HepG2 (cell line): ENCODE results near the gene CGREF1.

Experiments
- CBX5 ChIP-seq: sonication (generic); formaldehyde crosslinking; IDR thresholded peaks from 2 replicates; pipeline ENCODE4 v1.4.0; 2020; ENCODE audit warnings: missing genetic modification reagents, borderline replicate concordance
- GABPA ChIP-seq, 2 experiments: IDR thresholded peaks; 2 replicates each; pipeline ENCODE4 v1.6.1; 2011 to 2016; ENCODE audit warnings: low read depth in 2 of 2, low read length in 1 of 2, missing biosample characterization in 1 of 2, missing genetic modification characterization in 1 of 2
- NR2C2 ChIP-seq: sonication (generic); formaldehyde crosslinking; IDR thresholded peaks from 2 replicates; pipeline ENCODE4 v1.4.0; 2020; ENCODE audit warnings: missing genetic modification reagents, mild to moderate bottlenecking, moderate library complexity, borderline replicate concordance
- RBM22 ChIP-seq: fragments of 200-400 bp; formaldehyde crosslinking; optimal IDR thresholded peaks from 2 replicates; pipeline ENCODE3; 2017; ENCODE audit warnings: mild to moderate bottlenecking, low read length, moderate library complexity
- SNRNP70 ChIP-seq: fragments of 200-400 bp; formaldehyde crosslinking; IDR thresholded peaks from 2 replicates; pipeline ENCODE4 v1.6.1; 2017; ENCODE audit warnings: mild to moderate bottlenecking, low read depth, low read length, moderate library complexity
- TBP ChIP-seq: sonication (generic); formaldehyde crosslinking; IDR thresholded peaks from 2 replicates; pipeline ENCODE4 v1.5.0; 2020; ENCODE audit warnings: missing genetic modification reagents
- U2AF2 ChIP-seq: fragments of 200-400 bp; formaldehyde crosslinking; IDR thresholded peaks from 2 replicates; pipeline ENCODE4 v1.6.1; 2017; ENCODE audit warnings: low read depth, mild to moderate bottlenecking, low read length
- ZNF232 ChIP-seq: sonication (generic); formaldehyde crosslinking; IDR thresholded peaks from 2 replicates; pipeline ENCODE4 v1.4.0; 2020; ENCODE audit warnings: missing genetic modification reagents, borderline replicate concordance
- ZNF317 ChIP-seq: sonication (generic); formaldehyde crosslinking; IDR thresholded peaks from 2 replicates; pipeline ENCODE4 v1.5.0; 2020; ENCODE audit warnings: mild to moderate bottlenecking, missing genetic modification reagents
- TF ChIP-seq, protein P1 (sequence below): sonication (generic); formaldehyde crosslinking; IDR thresholded peaks from 2 replicates; pipeline ENCODE4 v1.5.0; 2020; ENCODE audit warnings: mild to moderate bottlenecking, missing genetic modification reagents, moderate library complexity
- TF ChIP-seq, protein P2 (sequence below): IDR thresholded peaks from 2 replicates; pipeline ENCODE4 v1.6.1; 2016; ENCODE audit warnings: mild to moderate bottlenecking, missing biosample characterization, missing genetic modification reagents
- TF ChIP-seq, protein P3 (sequence below): fragments of 450-650 bp; IDR thresholded peaks from 2 replicates; pipeline ENCODE4 v1.6.1; 2017; ENCODE audit warnings: mild to moderate bottlenecking

DNA sequence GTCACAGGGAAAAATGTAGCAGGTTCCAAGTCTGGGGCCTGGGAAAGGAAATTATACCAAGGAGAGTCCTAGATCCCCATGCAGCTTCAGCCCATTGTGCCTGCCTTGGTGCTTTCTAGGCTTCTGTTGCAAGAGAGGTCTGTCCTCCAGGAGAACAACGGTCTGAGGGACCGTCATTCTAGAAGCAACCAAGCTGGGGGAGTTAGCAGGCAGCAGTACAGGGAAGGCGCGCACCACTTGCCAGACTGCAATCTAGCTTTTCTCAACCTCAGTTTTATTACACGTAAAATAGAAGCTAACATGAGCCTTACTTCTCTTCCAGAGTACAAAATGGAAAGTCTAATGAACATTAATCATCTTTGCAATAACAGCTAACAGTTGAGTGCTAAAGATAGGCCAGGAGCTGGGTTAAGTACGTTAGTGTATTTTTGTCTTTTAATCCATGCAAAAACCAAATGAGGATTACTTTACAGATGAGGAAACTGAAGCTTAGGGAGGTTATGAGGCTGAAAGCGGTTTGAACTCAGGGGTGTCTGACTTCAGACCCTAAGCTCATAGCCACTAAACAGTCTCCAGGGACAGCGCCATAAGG is 31.8 kb upstream of the CGREF1 start:
- TF ChIP-seq GABPA (IDR thresholded peaks at IDR 0.05; ENCODE audit: low read depth, low read length) (no peak), GABPA (CRISPR knock-in tag; IDR thresholded peaks at IDR 0.05; ENCODE audit: low read depth) (no peak), TBP (no peak), SNRNP70 (no peak), CBX5 (CRISPR knock-in tag) (no peak), NR2C2 (CRISPR knock-in tag) (no peak), ZNF232 (CRISPR knock-in tag) (no peak), ZNF317 (CRISPR knock-in tag) (no peak), U2AF2 (no peak), RBM22 (no peak)
- TF ChIP-seq, protein P1, sequence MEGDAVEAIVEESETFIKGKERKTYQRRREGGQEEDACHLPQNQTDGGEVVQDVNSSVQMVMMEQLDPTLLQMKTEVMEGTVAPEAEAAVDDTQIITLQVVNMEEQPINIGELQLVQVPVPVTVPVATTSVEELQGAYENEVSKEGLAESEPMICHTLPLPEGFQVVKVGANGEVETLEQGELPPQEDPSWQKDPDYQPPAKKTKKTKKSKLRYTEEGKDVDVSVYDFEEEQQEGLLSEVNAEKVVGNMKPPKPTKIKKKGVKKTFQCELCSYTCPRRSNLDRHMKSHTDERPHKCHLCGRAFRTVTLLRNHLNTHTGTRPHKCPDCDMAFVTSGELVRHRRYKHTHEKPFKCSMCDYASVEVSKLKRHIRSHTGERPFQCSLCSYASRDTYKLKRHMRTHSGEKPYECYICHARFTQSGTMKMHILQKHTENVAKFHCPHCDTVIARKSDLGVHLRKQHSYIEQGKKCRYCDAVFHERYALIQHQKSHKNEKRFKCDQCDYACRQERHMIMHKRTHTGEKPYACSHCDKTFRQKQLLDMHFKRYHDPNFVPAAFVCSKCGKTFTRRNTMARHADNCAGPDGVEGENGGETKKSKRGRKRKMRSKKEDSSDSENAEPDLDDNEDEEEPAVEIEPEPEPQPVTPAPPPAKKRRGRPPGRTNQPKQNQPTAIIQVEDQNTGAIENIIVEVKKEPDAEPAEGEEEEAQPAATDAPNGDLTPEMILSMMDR (CRISPR knock-in tag), result no peak
- TF ChIP-seq, protein P2, sequence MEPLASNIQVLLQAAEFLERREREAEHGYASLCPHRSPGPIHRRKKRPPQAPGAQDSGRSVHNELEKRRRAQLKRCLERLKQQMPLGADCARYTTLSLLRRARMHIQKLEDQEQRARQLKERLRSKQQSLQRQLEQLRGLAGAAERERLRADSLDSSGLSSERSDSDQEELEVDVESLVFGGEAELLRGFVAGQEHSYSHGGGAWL, result no peak
- TF ChIP-seq, protein P3, sequence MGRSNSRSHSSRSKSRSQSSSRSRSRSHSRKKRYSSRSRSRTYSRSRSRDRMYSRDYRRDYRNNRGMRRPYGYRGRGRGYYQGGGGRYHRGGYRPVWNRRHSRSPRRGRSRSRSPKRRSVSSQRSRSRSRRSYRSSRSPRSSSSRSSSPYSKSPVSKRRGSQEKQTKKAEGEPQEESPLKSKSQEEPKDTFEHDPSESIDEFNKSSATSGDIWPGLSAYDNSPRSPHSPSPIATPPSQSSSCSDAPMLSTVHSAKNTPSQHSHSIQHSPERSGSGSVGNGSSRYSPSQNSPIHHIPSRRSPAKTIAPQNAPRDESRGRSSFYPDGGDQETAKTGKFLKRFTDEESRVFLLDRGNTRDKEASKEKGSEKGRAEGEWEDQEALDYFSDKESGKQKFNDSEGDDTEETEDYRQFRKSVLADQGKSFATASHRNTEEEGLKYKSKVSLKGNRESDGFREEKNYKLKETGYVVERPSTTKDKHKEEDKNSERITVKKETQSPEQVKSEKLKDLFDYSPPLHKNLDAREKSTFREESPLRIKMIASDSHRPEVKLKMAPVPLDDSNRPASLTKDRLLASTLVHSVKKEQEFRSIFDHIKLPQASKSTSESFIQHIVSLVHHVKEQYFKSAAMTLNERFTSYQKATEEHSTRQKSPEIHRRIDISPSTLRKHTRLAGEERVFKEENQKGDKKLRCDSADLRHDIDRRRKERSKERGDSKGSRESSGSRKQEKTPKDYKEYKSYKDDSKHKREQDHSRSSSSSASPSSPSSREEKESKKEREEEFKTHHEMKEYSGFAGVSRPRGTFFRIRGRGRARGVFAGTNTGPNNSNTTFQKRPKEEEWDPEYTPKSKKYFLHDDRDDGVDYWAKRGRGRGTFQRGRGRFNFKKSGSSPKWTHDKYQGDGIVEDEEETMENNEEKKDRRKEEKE, result no peak
